DMS153 treated with DMSO at 0.1 percent for 48 hours (cell line): ENCODE results near the gene TRIM49.
"Not testable (repeated sequence)": the region's sequence is repeated elsewhere in the genome, so short reads cannot be mapped to it uniquely, and the experiment has no call there.

Experiments used
- DNase-seq: peaks from one replicate; lab custom pipeline; 2025; ENCODE audit not compliant: unreplicated experiment; lab: John Stamatoyannopoulos, UW

Gene TRIM49, protein sequence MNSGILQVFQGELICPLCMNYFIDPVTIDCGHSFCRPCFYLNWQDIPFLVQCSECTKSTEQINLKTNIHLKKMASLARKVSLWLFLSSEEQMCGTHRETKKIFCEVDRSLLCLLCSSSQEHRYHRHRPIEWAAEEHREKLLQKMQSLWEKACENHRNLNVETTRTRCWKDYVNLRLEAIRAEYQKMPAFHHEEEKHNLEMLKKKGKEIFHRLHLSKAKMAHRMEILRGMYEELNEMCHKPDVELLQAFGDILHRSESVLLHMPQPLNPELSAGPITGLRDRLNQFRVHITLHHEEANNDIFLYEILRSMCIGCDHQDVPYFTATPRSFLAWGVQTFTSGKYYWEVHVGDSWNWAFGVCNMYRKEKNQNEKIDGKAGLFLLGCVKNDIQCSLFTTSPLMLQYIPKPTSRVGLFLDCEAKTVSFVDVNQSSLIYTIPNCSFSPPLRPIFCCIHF

DNA sequence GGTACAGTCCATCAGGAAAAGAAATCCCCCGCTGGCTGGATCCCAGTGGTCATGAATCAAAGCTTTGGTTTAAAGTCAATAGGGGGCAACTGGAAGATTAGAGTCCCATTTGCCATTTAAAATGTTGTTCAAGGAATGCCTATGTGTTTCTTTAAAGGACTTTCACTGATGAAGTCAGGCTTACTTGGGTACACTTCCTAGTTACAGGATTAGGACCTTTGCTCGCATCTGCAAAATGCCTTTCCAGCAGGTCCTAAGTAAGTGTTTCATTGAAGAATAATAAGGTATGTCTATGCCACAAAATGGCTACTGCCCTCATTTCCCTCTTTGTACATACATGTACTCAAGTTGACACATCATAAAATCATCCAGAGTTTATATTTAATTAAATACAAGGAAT is at the start of gene TRIM49:
Gene TRIM49 (minus strand): TSS at position 101 of the 400 bp plus-strand sequence. CDS start 4,106 bp downstream, outside the sequence.
- DNase-seq, result not testable (repeated sequence)

DNA sequence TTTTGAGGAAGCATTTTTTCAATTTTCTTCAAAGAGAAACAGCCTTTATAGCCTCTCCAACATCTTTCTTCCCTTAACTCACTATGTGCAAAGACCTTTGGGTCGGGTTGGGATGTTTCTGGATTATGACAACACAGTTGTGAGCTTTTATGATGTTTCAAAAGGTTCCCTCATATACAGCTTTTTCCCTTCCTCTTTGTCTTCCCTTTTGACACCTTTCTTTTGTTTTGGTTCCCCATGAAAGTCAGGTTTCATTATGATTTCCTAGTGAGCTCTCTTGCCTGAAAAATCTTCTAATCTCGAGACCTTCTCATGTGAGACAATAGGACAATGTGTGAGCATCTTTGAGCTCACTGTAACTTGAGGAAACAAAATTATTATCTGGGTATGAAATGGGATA is 18.3 kb upstream of the TRIM49 start:
- DNase-seq, result not testable (repeated sequence)

DNA sequence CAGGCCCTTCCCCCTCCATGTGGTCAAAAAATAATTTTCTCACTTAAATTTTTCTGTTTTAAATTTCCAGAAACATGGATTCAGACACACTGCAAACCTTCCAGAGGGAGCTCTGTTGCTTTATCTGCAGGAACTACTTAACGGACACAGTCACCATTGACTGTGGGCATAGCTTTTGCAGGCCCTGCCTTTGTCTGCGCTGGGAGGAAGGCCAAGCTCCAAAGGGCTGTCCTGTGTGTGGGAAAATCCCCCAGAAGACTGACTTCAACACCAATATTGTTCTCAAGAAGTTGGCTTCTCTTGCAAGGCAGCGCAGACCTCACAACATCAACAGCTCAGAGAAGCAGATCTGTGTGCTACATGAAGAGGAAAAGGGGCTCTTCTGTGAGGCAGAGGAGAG is 11.6 kb upstream of the TRIM49 start:
- not testable (repeated sequence) for DNase-seq

DNA sequence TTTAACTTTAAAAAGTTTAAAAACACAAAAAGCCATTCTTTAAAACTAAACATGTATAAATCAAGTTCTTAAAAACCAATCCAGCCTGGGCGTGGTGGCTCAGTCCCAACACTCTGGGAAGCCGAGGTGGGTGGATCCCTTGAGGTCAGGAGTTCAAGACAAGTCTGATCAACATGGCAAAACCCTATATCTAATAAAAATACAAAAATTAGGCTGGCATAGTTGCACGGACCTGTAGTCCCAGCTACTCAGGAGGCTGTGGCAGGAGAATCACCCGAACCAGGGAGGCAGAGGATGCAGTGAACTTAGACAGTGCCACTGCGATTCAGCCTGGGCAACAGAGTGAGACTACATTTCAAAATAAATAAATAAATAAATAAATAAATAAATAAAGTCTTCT is 5.2 kb upstream of the TRIM49 start:
- not testable (repeated sequence) for DNase-seq

DNA sequence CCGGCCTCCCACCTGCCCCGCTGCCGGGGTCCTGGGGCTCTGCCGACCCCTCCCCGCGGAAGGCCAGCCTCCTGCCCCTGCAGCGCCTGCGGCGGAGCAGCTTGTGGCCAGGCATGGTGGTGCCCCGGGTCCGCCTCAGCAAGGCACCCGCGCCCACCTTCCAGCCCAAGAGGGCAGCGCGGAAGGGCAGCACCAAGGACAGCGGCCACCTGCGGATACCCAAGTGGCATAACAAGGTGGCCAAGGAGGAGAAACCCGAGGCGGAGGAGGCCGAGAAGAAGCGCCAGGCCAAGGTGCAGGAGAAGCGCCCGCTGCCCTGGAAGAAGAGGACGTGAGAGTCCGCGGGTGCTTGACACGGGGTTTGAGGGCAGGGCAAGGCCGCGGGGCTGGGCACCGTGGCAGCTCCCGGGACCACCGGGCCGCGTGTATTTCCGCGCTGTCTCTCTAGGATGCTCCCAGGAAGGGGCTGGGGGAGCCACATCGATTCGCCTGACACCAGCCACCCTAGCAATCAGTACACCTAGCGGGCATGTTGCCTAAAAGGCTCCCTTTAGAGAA is 20.8 kb downstream of the TRIM49 start:
- DNase-seq, result not testable (repeated sequence)

DNA sequence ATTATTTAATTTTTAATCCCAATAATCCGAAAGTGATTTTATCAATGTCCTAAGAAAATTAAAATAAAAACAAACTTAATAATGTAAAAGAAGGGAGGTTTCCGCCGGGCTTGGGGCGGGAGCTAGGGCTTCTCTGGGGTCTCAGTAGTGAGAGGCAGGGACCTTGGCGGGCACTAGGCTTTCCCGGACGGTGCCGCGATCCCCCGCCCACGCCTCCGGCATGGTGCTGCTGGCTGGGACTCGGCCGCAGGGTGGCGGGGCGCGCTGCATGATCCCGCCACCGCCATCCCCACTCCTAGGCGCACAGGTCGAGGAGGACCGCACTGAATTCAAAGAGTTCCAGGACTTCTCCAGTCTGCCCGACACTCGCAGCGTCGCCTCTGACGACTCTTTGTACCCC is 22.6 kb downstream of the TRIM49 start:
- DNase-seq, result not testable (repeated sequence)

DNA sequence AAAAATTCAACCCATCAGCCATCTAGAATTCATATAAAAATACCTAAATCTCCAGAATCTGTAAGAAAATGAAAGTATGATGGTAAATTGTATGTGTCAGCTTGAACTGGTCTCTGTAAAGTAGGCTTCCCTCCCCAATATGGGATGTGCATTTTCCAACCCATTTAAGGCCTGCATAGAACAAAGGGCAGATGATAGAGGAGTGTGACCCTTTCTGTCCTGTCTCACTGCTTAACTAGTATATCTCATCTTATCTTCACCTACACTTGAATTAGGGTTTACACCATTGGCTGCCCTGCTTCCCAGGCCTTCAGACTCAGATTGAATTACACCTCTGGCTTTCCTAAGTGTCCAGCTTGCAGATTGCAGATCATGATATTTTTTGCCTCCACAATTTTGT is 57.6 kb downstream of the TRIM49 start:
- DNase-seq, result not testable (repeated sequence)
